ENCODE results near the gene PEX5L.
"Not testable (repeated sequence)": the region's sequence is repeated elsewhere in the genome, so short reads cannot be mapped to it uniquely, and the experiment has no call there.

PEX5L gene, protein sequence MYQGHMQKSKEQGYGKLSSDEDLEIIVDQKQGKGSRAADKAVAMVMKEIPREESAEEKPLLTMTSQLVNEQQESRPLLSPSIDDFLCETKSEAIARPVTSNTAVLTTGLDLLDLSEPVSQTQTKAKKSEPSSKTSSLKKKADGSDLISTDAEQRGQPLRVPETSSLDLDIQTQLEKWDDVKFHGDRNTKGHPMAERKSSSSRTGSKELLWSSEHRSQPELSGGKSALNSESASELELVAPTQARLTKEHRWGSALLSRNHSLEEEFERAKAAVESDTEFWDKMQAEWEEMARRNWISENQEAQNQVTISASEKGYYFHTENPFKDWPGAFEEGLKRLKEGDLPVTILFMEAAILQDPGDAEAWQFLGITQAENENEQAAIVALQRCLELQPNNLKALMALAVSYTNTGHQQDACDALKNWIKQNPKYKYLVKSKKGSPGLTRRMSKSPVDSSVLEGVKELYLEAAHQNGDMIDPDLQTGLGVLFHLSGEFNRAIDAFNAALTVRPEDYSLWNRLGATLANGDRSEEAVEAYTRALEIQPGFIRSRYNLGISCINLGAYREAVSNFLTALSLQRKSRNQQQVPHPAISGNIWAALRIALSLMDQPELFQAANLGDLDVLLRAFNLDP

GRCh38 chr3:180036671-180037455 lies at the start of gene PEX5L:
PEX5L (minus strand) TSS chr3:180036937; CDS start chr3:180036599, 338 bp downstream.
- in situ Hi-C loops (cut with MboI; ENCODE audit: low sequenced_read_pairs), result no loop called here

GRCh38 chr3:180085122-180085710 lies 48.5 kb upstream of the PEX5L start:
- in situ Hi-C loops (cut with MboI; ENCODE audit: low sequenced_read_pairs), result no loop called here

GRCh38 chr3:180082699-180083098 lies 46.0 kb upstream of the PEX5L start:
- in situ Hi-C loops (cut with MboI; ENCODE audit: low sequenced_read_pairs), result no loop called here

GRCh38 chr3:180078592-180078991 lies 41.9 kb upstream of the PEX5L start:
- in situ Hi-C loops (cut with MboI; ENCODE audit: low sequenced_read_pairs), result no loop called here

GRCh38 chr3:180073561-180073960 lies 36.8 kb upstream of the PEX5L start:
- in situ Hi-C loops (cut with MboI; ENCODE audit: low sequenced_read_pairs), result no loop called here

- in situ Hi-C loops (cut with MboI; ENCODE audit: low sequenced_read_pairs), result no loop called here
Observed at GRCh38 chr3:180072786-180073185, 36.0 kb upstream of the PEX5L start.

DNA sequence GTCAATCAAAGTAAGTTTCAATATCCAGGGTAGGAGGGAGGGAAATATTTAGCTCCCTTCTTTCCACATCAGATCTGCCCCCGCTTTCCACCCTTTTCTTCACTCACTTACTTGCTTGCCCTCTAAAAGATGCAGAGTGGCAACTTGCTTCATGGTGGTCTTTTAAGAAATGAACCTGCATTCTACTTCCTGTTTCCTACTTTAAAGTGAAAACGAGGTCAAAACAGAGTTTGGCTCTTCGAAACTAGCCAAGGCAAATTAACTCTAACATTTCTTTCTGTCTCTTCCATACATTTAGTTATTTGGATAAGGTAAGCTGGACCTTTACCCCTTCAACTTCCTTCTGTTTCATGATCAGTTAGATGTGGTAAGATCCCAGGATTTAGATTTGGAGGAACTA lies 34.2 kb upstream of the PEX5L start:
- in situ Hi-C loops (cut with MboI; ENCODE audit: low sequenced_read_pairs), result no loop called here

- in situ Hi-C loops (cut with MboI; ENCODE audit: low sequenced_read_pairs), result no loop called here
Observed at GRCh38 chr3:180068023-180068422, 31.3 kb upstream of the PEX5L start.

GRCh38 chr3:180066598-180066997 lies 29.9 kb upstream of the PEX5L start:
- in situ Hi-C loops (cut with MboI; ENCODE audit: low sequenced_read_pairs), result no loop called here

DNA sequence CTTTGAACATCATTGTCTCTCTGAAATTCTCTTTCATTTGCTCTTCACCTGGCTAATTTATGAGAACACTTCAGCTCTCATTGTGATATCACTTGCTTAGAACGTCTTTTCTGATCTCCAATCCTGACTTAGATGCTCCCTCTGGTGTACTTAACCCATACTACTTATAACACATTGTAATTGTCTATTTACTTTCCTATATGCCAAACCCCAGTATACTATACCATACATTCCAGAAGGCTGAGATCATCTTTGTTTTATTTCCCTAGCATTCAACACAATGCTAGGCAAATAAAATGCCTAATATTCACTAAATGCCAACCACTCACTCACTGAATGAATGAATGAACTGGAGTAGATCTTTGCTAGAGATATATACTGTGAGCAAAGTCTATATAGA lies 27.0 kb upstream of the PEX5L start:
- in situ Hi-C loops (cut with MboI; ENCODE audit: low sequenced_read_pairs), result no loop called here

- in situ Hi-C loops (cut with MboI; ENCODE audit: low sequenced_read_pairs), result no loop called here
Observed at GRCh38 chr3:180062771-180063170, 26.0 kb upstream of the PEX5L start.

GRCh38 chr3:180059356-180059755 lies 22.6 kb upstream of the PEX5L start:
- in situ Hi-C loops (cut with MboI; ENCODE audit: low sequenced_read_pairs), result no loop called here

DNA sequence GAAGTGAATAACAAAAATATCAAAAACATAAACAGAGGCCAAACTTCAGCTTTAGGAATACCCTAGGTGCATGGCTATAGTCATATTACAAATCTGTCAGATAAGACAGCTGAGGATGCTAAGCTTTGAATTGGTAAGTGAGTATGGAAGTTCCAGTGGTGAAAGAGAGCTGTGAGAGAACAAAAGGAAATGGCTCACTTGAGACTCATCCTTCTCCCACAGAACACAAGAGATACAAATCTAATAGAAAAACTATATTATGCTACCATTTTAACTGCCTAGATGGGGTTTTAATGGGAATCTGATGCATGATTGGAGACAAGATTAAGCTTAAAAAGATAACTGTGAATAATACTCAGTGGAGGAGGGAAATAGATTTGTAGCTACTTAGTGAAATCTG lies 21.5 kb upstream of the PEX5L start:
- in situ Hi-C loops (cut with MboI; ENCODE audit: low sequenced_read_pairs), result no loop called here

- in situ Hi-C loops (cut with MboI; ENCODE audit: low sequenced_read_pairs), result not testable (repeated sequence)
Observed at GRCh38 chr3:180055656-180056055, 18.9 kb upstream of the PEX5L start.

DNA sequence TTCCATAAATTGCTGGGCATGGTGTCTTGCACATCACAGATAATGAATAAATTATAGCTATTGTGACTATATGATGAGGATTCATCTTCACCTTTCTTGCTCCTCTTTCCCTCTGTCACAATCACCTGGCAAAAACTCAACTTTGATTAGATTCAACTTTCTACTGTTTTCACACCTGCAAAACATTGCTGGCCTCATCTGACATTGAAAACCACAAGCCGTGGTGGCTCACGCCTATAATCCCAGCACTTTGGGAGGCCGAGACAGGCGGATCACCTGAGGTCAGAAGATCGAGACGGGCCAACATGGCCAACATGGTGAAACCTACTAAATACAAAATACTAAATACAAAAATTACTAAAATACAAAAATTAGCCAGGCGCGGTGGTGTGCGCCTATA lies 12.7 kb upstream of the PEX5L start:
- in situ Hi-C loops (cut with MboI; ENCODE audit: low sequenced_read_pairs), result no loop called here

- in situ Hi-C loops (cut with MboI; ENCODE audit: low sequenced_read_pairs), result no loop called here
Observed at GRCh38 chr3:180048840-180049239, 12.1 kb upstream of the PEX5L start.

DNA sequence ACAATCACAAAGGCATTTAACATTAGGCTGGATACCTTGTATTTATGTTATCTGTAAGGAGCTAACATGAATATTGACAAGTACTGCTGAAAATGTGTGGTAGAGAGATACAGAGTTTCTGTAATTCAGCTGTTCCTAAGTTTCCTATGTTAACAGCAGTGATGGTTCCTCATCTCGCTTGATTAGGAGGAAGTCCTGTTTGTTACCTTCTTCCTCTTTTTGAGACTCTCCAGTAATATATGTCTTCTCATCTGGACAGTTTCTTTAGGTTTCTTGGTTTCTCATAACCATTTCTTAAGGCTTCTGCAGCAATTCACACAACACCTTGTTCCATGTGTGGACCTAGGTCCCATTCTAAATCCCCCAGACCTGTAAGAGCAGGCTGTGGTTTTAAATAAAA lies 11.4 kb upstream of the PEX5L start:
- in situ Hi-C loops (cut with MboI; ENCODE audit: low sequenced_read_pairs), result no loop called here

GRCh38 chr3:180040966-180041365 lies 4.2 kb upstream of the PEX5L start:
- in situ Hi-C loops (cut with MboI; ENCODE audit: low sequenced_read_pairs), result no loop called here

GRCh38 chr3:180036092-180036670 lies 556 bp downstream of the PEX5L start:
- in situ Hi-C loops (cut with MboI; ENCODE audit: low sequenced_read_pairs), result no loop called here

GRCh38 chr3:180026997-180027396 lies 9.7 kb downstream of the PEX5L start:
- in situ Hi-C loops (cut with MboI; ENCODE audit: low sequenced_read_pairs), result no loop called here

GRCh38 chr3:180018543-180018942 lies 18.2 kb downstream of the PEX5L start:
- in situ Hi-C loops (cut with MboI; ENCODE audit: low sequenced_read_pairs), result no loop called here

All from hTERT RPE-1 (cell line).